GM10266 (cell line): Measurements from ENCODE around the gene MS4A12.

Experiments used
- DNase-seq: peaks from one replicate; pipeline ENCODE4 v3.0.0; 2012; ENCODE audit errors: extremely low spot score
- CTCF ChIP-seq: IDR thresholded peaks from 2 replicates; pipeline ENCODE4 v1.5.1; 2012; ENCODE audit warnings: mild to moderate bottlenecking, low read depth; ENCODE audit not compliant: control insufficient read depth, insufficient read depth; ENCODE audit errors: missing control alignments

The MS4A12 gene

GRCh38 chr11:60468829-60469228, 23.7 kb upstream of the MS4A12 start:
- TF ChIP-seq CTCF = no peak
- DNase-seq = no peak

- TF ChIP-seq CTCF = no peak
- DNase-seq = no peak
These were observed 22.9 kb upstream of the MS4A12 start for GRCh38 chr11:60469723-60470122.

GRCh38 chr11:60477035-60477445, 15.5 kb upstream of the MS4A12 start:
- no peak for DNase-seq
- TF ChIP-seq CTCF = no peak

DNA sequence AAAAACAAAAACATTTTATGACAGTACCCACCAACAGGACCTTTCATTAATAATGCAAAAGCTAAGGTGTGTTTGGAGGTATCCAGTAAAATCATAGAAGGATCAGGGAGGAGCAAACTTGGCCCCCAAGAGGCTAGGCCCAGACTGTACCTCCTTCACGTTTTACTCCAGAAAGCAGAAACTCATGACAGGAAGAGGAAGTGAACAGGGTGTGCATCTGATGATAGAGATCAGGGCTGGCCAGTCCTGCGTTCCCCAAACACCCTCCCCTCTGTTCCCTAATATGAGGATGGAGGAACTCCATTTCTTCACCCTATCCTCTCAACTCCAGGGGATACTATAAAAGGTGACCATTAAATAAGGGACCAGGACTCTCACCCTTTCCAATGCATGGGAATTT, 10.2 kb upstream of the MS4A12 start:
- no peak for TF ChIP-seq CTCF
- no peak for DNase-seq

DNA sequence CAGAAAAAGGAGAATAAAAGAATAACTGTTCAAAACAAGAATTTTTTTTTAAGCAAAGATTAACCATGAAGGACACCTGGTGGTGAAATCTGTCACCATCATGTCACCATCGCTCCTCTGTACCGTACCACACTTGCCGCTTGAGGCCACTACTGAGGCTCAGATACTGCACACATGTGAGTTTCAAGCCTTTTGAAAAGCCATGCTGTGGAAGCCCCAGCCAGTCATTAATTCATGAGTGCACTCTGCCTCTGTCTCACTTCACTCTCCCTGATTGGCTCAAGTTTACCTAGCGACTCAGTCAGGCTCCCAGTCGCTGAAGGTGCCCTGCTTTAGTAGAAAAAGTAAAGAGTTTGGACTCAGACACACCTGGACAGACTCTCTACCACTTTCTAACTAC, 6.6 kb upstream of the MS4A12 start:
- TF ChIP-seq CTCF = peak; percentile 95
- DNase-seq = peak; percentile 89

DNA sequence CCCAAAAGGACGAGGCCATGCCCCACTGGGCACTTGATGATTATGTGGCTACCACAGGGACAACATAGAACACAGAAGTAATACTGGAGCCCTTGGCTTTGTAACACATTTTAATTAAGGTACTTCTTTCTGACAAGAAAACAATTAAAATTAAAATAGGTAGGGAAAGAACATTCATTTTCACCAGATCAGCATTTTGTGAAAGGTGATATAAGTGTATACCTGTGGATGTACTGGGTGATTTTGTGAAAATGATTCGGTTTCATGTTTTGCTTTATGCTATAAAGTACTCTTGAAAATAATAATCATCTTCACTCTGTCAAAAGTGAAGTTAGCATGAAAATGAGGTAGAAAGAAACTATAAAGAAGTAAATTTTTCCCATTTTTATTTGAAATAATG, 876 bp downstream of the MS4A12 start:
- TF ChIP-seq CTCF = no peak
- DNase-seq = no peak

DNA sequence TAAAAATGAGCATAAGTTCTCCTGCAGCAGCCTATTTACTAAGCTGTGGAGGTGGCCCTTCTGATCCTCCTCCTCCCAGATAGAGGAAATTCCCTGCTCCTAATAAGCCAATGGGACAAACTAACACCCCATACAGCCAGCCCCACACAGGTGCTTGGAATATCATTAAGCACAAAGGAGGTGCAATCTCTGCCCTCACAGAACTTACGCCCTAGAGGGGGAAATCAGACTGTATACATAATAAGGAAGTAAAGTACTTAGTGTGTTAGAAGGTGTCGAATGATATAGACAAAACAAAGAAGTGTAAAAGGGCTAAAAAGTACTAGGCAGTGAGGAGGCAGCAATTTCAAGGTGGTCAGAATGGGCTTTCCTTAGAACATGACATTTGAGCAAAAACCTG, 5.8 kb downstream of the MS4A12 start:
- TF ChIP-seq CTCF = no peak

More for the DNA sequence above, 5.8 kb downstream of the MS4A12 start:
- no peak for DNase-seq
